Measurements from ENCODE around the gene NFASC. TPM values are rescaled to one million over a fixed set of nuclear protein-coding genes. Genes with fewer than 3 reads are reported as not detected.

NFASC gene
- total RNA-seq, 1 donor from 2014 or later, result 11.5 TPM

GRCh38 chr1:204887846-204888245 is 17.2 kb downstream of the NFASC start:
- DNase-seq (ENCODE audit: low spot score), result no peak

GRCh38 chr1:204888294-204888693 is 17.6 kb downstream of the NFASC start:
- DNase-seq (ENCODE audit: low spot score), result no peak

GRCh38 chr1:204889681-204890383 is 19.2 kb downstream of the NFASC start:
- no peak for DNase-seq (ENCODE audit: low spot score)

GRCh38 chr1:204891860-204892259 is 21.2 kb downstream of the NFASC start:
- DNase-seq (ENCODE audit: low spot score), result no peak

GRCh38 chr1:204894031-204894430 is 23.4 kb downstream of the NFASC start:
- DNase-seq (ENCODE audit: low spot score), result no peak

- DNase-seq (ENCODE audit: low spot score), result no peak
Measured at GRCh38 chr1:204894606-204895005, 23.9 kb downstream of the NFASC start.

GRCh38 chr1:204896023-204896422 is 25.4 kb downstream of the NFASC start:
- no peak for DNase-seq (ENCODE audit: low spot score)

GRCh38 chr1:204896787-204897469 is 26.3 kb downstream of the NFASC start:
- DNase-seq (ENCODE audit: low spot score), result no peak

GRCh38 chr1:204900721-204901120 is 30.1 kb downstream of the NFASC start:
- no peak for DNase-seq (ENCODE audit: low spot score)

GRCh38 chr1:204902671-204903070 is 32.0 kb downstream of the NFASC start:
- no peak for DNase-seq (ENCODE audit: low spot score)

- DNase-seq (ENCODE audit: low spot score), result no peak
Measured at GRCh38 chr1:204904228-204904810, 33.7 kb downstream of the NFASC start.

GRCh38 chr1:204909109-204909508 is 38.4 kb downstream of the NFASC start:
- DNase-seq (ENCODE audit: low spot score), result no peak

GRCh38 chr1:204915861-204916495 is 45.3 kb downstream of the NFASC start:
- no peak for DNase-seq (ENCODE audit: low spot score)

GRCh38 chr1:204917802-204918201 is 47.1 kb downstream of the NFASC start:
- DNase-seq (ENCODE audit: low spot score), result no peak

GRCh38 chr1:204920511-204920910 is 49.8 kb downstream of the NFASC start:
- DNase-seq (ENCODE audit: low spot score), result no peak

- no peak for DNase-seq (ENCODE audit: low spot score)
Measured at GRCh38 chr1:204920967-204921366, 50.3 kb downstream of the NFASC start.

GRCh38 chr1:204921855-204922516 is 51.3 kb downstream of the NFASC start:
- no peak for DNase-seq (ENCODE audit: low spot score)

- no peak for DNase-seq (ENCODE audit: low spot score)
Measured at GRCh38 chr1:204923201-204923600, 52.5 kb downstream of the NFASC start.

- no peak for DNase-seq (ENCODE audit: low spot score)
Measured at GRCh38 chr1:204923626-204924012, 53.0 kb downstream of the NFASC start.

GRCh38 chr1:204924013-204924759 is 53.5 kb downstream of the NFASC start:
- no peak for DNase-seq (ENCODE audit: low spot score)

GRCh38 chr1:204925701-204926100 is 55.0 kb downstream of the NFASC start:
- no peak for DNase-seq (ENCODE audit: low spot score)

All from mesenteric fat pad (tissue), 1 donor.